IPS-18c (cell line): ENCODE results near the gene GRIFIN.
"Not testable (repeated sequence)": the region's sequence is repeated elsewhere in the genome, so short reads cannot be mapped to it uniquely, and the experiment has no call there.

Experiments
- H3K4me3 ChIP-seq: 2 replicates; pipeline ENCODE4 v1.7.0; 2013; ENCODE audit warnings: low read depth, mild to moderate bottlenecking, low read length, moderate library complexity; ENCODE audit not compliant: insufficient read depth
- H3K9me3 ChIP-seq: one replicate; pipeline ENCODE4 v1.6.1; 2013; ENCODE audit warnings: mild to moderate bottlenecking, low read length, moderate library complexity; ENCODE audit not compliant: control insufficient read depth, insufficient read depth

The GRIFIN gene

DNA sequence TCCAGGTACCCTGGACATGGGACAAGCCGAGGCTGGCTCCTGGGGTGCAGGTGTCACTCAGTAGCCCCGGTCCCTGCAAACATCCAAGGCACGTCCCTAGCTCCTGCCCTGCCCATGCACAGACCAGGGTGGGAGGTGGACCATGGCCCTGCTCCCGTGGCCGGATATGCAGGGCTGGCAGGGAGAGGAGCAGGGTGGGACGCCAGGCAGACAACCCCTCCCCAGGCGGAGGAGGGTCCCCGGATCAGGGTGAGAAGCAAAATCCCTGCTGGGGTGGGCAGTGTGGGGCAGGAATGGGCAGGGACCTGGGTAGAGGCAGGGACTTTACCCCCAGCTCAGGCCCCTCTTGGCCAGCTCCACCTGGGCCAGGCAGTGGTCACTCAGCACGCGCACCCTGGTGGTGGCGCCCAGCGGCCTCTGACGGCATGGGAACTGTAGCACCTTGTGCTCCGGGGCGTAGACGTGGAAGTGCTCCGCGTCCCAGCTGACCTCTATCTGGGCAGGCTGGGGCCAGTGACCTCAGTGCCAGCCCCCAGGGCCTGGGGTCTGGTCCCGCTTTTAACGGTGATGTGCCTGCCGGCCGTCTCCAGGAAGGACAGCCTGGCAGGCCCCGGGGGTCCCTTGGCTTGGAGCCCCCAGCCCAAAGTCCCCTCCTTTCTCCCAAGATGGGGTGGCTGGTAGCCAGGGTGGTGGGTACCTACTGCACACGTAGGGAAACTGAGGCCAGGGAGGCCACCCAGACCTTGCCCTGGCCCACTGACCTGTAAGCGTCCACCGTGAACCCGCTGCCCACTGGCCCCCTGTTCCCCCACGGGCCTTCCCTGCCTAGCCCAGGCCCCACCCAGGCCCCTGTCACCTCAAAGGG is 1.2 kb downstream of the GRIFIN start:
- no peak overlapping the region for H3K4me3 ChIP-seq
- H3K9me3 ChIP-seq = no peaks in the 10 kb centered on the region

DNA sequence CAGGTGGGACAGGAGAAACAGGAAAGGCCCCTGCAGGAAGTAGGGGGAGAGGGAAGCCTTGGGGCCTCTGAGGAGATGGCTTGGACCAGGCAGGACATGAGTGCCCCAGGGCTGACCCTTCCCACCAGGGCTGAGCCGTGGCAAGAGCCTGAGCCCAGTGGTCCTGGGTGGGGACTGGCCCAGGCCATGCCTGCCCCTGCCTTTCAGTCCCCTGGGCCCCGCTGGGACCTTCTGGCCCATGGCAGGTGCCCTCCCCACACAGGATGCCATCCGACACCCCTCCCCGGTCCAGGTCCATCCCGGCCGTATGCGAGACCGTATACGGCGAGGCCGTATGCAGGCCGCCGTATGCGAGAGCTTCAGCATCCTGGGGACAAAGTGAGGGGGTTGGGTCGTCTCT is 2.0 kb downstream of the GRIFIN start:
- no peak overlapping the region for H3K4me3 ChIP-seq

DNA sequence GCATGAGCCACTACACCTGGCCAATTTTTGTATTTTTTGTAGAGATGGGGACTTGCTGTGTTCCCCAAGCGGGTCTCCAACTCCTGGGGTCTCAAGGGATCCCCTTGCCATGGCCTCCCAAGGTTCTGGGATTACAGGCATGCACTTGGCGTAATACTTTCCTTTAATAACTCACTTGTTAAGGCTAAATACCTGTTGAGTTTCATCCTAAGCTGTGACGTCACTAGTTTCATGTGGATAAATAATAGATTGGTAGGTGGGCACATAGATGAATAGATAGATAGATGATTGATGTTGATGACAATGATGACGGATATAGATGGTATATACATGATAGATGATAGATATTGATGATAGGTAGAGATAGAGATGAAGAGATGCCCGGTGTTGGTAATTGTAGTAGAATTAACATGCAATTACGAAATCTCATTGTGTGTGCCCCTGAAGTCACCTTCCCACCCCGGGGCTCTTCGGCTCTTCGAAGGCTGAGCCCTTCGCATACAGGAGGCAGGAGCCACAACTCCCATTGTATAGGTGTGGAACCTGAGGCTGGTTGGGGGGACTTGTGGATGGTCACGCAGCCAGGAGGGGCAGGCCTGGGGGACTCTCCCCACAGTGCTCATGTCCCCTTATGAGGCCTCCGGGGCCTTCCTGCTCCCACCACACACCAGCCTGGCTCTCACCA is 2.6 kb downstream of the GRIFIN start:
- Histone ChIP-seq H3K4me3 (no peak overlapping the region), H3K9me3 (no peaks in the 10 kb centered on the region)

More for the DNA sequence above, 2.0 kb downstream of the GRIFIN start:
- H3K9me3 ChIP-seq = no peaks in the 10 kb centered on the region

DNA sequence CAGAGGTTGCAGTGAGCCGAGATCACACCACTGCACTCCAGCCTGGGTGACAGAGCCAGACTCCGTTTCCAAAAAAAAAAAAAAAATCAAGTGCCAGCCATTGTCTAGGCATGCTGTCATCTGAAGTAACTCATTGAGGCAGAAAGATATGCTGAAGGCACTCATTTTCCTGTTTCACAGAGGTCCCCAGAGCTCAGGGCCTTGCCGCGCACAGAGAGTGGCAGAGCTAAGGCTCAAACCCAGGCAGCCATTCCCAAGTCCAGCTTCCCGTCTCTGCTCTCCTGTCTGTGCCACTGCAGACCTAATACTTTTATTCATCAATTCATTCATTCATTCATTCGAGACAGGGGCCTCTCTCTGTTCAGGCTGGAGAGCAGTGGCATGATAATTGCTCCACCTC is 3.5 kb downstream of the GRIFIN start:
- Histone ChIP-seq H3K4me3 (no peak overlapping the region), H3K9me3 (no peaks in the 10 kb centered on the region)

DNA sequence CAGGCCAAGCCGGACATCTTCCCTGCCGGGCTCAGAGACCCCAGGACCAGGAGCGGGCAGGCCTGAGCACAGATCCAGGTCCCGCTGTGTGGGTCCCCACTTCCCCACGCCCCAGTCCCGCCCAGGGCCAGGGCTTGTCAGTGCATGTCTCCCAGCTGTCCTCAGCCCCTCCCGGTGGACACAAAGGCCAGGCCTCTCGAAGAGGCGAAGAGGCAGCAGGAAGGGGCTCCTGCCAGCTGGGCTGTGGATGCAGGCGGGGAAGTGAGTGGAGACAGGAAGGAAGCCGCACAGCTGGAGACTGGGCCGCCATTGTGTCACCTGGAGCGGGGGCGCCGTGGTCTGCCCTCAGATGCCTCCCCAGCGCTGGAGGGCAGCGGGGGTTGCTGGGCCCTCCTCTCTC is 4.8 kb downstream of the GRIFIN start:
- H3K4me3 ChIP-seq = no peak overlapping the region
- no peaks in the 10 kb centered on the region for H3K9me3 ChIP-seq

DNA sequence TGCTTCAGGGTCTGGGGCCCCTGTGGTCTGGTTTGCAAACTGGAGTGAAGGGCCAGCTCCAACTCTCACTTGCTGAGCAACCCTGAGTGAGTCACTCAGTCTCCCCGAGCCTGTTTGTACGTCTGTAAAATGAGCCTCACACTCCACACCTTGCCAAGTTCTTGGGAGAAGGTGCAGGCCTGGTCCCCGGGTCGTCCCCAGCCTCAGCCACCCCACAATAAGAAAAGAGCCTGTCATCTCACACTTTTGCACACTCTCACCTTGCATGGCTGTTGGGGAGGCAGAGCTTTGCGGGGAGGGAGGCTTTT is 5.2 kb downstream of the GRIFIN start:
- no peaks in the 10 kb centered on the region for H3K9me3 ChIP-seq
- H3K4me3 ChIP-seq = no peak overlapping the region

DNA sequence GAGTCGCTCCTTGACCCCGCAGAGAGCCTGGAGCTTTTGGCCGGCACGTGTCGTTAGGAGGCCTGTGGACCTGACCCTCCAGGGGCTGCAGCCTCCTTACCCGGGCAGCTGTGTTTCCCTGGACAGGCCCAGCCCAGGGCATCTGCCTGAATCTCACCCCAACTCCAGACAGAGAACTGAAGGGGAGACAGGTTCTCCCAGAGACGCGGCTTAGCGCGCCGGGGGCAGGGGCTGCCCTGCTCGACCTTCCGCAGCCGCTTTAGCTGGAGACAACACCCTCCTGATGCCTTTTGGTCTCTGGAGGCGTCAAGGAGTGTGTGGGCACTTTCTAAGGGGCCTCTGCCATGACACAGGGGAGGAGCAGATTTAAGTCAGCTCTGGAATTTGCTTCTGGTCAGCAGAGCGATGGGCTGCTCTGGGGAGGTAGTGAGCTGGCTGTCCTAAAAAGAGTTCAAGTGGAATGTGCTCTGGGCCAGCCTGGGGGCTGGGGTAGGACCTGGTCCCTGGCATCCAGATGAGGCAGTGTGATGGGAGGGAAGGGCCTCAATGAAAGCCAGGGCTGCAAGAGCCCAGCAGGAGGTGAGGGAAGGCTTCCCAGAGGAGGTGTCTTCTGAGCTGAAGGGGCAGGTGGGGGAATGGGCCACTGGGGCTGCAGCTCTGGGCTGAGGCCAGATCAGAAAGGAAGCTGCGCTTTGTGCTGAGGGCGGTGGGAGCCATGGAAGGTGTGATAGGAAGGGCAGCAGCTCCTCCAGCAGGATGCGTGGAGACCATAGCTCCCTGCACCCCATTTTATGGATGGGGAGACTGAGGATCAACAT is 5.8 kb downstream of the GRIFIN start:
- Histone ChIP-seq H3K4me3 (no peak overlapping the region), H3K9me3 (no peaks in the 10 kb centered on the region)

DNA sequence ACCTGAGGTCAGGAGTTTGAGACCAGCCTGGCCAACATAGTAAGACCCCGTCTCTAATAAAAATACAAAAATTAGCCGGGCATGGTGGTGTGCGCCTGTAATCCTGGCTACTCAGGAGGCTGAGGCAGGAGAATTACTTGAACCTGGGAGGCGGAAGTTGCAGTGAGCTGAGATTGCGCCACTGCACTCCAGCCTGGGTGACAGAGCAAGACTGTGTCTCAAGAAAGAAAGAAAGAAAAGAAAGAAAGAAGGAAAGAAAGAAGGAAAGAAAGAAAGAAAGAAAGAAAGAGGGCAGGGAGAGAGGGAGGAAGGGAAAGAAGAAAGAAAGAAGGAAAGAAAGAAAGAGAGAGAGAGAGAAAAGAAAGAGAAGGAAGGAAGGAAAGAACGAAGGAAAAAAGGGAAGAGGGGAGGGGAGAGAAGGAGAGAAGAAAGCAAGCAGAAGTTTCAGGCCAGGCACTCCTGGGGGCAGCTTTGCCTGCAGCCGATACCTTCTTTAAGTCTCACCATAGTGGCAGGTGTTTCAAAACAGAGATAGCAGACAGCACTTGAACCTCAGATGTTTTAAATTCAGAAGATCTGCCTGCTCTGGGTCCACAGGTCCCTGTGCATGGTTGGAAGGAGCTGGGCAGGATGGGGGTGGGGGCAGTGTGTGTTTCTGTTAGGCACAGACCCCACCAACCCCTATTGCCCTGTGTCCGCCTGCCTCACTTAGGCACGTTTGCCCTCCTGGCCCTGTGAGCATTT is 6.6 kb downstream of the GRIFIN start:
- not testable (repeated sequence) for H3K9me3 ChIP-seq, H3K4me3 ChIP-seq

DNA sequence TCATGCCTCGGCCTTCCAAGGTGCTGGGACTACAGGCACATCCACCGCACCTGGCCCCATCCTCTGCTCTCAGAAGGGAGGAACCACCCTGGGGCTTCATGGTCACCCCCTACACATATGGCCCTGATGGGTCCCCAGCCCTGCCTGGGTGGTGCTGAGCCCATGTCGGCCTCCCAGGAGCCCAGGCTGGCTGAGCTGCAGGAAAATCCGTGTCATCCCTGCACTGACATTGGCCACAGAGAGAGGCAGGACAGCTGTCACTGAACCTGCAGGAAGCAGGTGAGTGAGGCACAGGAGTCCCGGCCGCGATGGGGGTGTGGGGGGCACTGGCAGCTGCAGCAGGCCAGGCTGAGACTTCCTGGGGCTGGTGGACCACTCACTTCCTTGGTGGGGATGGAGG is 8.0 kb downstream of the GRIFIN start:
- no peak overlapping the region for H3K4me3 ChIP-seq
- peaks cover 2% of the 10 kb centered on the region for H3K9me3 ChIP-seq

DNA sequence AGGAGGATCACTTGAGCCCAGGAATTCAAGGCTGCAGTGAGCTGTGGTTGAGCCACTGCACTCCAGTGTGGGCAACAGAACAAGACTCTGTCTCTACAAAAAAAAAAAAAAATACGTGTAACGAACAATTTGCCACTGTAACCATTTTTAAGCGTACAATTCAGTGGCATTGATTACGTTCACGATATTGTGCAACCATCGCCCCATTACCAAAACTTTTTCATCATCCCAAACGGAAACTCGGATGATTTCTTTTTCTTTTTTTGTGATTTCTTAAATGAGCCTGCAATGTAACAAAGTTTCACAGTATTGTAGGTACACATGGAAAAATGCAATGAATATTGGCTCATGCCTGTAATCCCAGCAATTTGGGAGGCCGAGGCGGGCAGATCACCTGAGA is 9.5 kb downstream of the GRIFIN start:
- Histone ChIP-seq H3K9me3 (peaks cover 2% of the 10 kb centered on the region), H3K4me3 (no peak overlapping the region)

DNA sequence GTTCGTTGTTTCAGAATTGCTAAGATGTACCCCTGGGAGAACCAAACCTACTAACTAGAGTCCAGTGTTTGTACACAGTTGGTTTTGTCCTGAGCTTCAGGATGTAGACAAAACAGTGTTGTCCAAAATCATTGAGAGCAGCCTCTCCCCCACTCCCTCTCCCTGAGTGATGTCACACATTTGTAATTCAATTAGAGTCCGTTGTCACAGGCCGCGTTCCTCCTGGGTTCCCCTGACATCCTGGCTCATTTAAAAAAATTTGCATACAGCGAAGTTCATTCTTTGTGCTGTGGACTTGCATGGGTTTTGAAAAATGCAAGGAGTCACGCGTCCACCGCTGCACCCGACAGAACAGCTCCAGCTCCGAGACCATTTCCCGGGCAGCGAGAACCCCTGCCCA is 10.3 kb downstream of the GRIFIN start:
- Histone ChIP-seq H3K4me3 (no peak overlapping the region; the same call in 1 of the 2 replicates), H3K9me3 (peaks cover 2% of the 10 kb centered on the region)

DNA sequence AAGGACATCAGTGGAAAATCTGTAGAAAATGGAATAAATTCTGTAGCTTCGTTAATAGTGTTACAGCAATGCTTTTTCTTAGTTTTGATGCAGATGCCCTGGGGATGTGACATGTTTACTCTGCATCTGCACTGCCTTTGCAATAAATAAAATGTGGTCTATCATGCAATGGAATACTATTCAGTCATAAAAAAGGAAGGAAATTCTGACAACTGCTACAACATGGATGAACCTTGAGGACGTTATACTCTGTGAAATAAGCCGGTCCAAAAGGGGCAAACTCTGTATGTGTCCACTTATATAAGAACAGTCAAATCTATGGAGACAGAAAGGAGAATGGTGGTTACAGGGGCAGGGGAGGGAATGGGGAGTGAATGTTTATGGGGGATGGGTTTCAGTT is 13.5 kb downstream of the GRIFIN start:
- Histone ChIP-seq H3K4me3 (no peak overlapping the region), H3K9me3 (peaks cover 2% of the 10 kb centered on the region)

DNA sequence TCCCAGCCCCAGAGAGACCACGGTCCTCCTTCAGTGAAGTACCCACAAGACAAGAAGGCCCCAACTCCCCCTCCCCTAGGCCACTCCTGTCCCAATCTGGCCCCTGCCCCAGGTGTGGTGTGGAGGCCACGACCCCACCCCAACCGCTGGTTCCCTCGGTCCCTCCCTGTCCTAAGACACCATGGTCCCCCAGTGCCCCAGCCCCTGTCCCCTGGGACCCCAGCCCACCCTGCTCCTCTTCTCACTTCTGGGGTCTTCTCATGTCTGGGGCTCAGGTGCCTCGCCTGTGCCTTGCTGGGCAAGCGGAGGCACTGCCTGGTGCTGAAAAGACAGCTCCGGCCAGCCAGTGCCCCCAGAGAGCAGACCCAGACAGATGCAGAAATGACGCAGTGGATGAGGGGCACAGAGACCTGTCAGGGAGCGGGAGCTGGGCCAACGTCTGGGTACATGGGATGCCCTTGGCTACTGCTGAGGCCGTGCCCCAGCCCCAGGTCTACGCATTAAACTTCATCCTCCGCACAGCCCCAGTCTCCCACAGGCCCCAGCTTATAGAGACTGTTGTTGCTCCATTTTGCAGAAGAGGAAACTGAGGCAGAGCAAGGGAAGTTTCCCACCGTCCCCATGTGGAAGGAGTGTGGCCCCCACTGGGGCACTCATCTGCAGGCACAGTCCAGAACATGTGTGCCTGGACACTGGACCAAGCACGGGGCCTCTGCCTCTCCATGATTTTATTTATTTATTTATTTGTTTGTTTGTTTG is 14.8 kb downstream of the GRIFIN start:
- no peak overlapping the region for H3K4me3 ChIP-seq

DNA sequence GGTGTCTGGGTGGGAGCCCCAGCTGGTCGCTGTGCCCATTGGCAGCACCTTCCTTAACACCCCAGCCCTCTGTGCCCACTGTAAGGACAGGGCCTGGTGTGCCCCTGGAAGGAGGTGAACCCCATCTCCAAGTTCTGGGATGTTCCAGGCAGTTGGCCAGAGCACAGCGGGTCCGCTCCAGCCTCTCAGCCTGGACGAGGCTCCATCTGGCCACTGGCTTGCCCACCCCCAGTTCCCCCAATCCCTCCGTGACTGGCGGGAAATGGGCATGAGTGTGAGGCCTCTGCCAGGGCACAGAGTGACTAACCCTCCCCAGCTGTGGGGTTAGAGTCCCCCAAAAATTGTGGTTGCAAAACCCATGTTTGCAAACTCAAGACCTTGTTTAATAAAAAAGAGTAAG is 15.6 kb downstream of the GRIFIN start:
- Histone ChIP-seq H3K4me3 (no peak overlapping the region), H3K9me3 (peaks cover 2% of the 10 kb centered on the region)

More for the DNA sequence above, 14.8 kb downstream of the GRIFIN start:
- peaks cover 2% of the 10 kb centered on the region for H3K9me3 ChIP-seq

DNA sequence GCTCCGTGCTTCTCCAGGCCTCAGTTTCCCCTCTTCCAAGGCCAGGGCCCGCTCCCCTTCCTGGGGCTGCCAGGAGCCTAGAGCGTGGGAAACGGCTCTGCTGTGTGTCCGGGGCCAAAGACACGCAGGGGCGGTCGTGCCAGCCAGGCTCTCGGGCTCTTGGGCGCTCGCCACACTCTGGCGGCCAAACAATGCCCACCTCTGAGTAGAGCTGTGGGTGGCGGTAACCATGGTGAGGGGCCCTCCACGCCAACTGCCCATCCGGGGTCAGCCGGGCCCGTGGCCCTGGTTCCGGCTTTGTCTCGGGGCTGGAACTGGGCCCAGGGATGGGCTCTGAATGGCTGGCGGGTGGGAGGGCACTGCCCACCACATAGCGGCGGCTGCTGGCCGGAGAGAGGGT is 16.0 kb downstream of the GRIFIN start:
- H3K9me3 ChIP-seq = peaks cover 2% of the 10 kb centered on the region
- no peak overlapping the region for H3K4me3 ChIP-seq

DNA sequence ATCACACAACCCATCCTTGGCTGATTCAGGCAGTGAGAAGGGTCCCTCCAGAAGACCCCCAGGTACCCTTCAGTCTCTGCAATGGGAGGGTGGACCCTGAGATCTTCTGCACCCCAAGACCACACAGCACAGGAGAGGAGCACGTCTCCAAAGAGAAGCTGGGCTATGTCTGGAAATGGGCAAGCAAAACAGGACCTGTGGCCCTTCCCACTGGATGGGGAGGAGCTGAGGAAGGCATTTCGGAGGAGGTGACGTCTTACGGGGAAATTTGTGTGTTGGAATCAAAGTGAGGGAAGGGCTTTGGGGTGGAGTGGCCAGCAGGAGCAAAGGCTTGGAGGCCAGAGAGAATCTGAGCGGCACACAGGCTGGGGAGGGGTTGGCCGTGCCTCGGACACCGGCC is 16.5 kb downstream of the GRIFIN start:
- Histone ChIP-seq H3K9me3 (peaks cover 2% of the 10 kb centered on the region), H3K4me3 (no peak overlapping the region)

DNA sequence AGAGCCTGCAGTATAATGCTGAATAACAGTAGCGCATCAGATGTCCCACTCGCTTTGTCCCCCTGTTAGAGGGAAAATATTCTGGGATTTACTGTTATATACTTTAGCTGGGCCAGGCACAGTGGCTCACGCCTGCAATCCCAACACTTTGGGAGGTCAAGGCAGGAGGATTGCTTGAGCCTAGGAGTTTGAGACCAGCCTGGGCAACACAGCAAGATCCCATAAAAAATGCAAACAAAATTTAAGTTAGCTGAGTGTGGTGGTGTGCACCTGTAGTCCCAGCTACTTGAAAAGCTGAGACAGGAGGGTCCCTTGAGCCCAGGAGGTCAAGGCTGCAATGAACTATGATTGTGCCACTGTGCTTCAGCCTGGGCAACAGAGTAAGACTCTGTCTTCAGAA is 22.3 kb downstream of the GRIFIN start:
- H3K9me3 ChIP-seq, H3K4me3 ChIP-seq: not testable (repeated sequence)
